Activated CD4-positive, alpha-beta T cell treated with anti-CD3 and anti-CD28 coated beads, Interleukin-2, amount 50 U/mL, for 48 hours (primary cell): ENCODE measurements around the gene ADAMTS12.

Source experiments
- DNase-seq, 2 experiments: peaks; one replicate each; pipeline ENCODE4 v3.0.0-alpha.2; 2020

Gene ADAMTS12

GRCh38 chr5:33696411-33696810 is 195.4 kb downstream of the ADAMTS12 start:
- DNase-seq = no peak

GRCh38 chr5:33692980-33693379 is 198.8 kb downstream of the ADAMTS12 start:
- DNase-seq = no peak

GRCh38 chr5:33691856-33692255 is 199.9 kb downstream of the ADAMTS12 start:
- DNase-seq = no peak

GRCh38 chr5:33690374-33691135 is 201.2 kb downstream of the ADAMTS12 start:
- no peak for DNase-seq

GRCh38 chr5:33688526-33688925 is 203.3 kb downstream of the ADAMTS12 start:
- no peak for DNase-seq

- no peak for DNase-seq
These were observed 203.7 kb downstream of the ADAMTS12 start for GRCh38 chr5:33688066-33688465.

GRCh38 chr5:33685873-33686755 is 205.7 kb downstream of the ADAMTS12 start:
- no peak for DNase-seq

GRCh38 chr5:33684496-33685159 is 207.2 kb downstream of the ADAMTS12 start:
- DNase-seq = no peak

- DNase-seq = no peak
These were observed 212.0 kb downstream of the ADAMTS12 start for GRCh38 chr5:33679791-33680190.

GRCh38 chr5:33675958-33676464 is 215.8 kb downstream of the ADAMTS12 start:
- DNase-seq = no peak

- DNase-seq = no peak
These were observed 220.0 kb downstream of the ADAMTS12 start for GRCh38 chr5:33671700-33672291.

GRCh38 chr5:33662722-33663427 is 228.9 kb downstream of the ADAMTS12 start:
- no peak for DNase-seq

- DNase-seq = no peak
These were observed 232.1 kb downstream of the ADAMTS12 start for GRCh38 chr5:33659526-33660169.

GRCh38 chr5:33657804-33658440 is 233.9 kb downstream of the ADAMTS12 start:
- no peak for DNase-seq

- DNase-seq = no peak
These were observed 234.6 kb downstream of the ADAMTS12 start for GRCh38 chr5:33657176-33657575.

GRCh38 chr5:33650911-33651310 is 240.9 kb downstream of the ADAMTS12 start:
- no peak for DNase-seq

- DNase-seq = no peak
These were observed 242.0 kb downstream of the ADAMTS12 start for GRCh38 chr5:33649549-33650482.

GRCh38 chr5:33641744-33642505 is 249.9 kb downstream of the ADAMTS12 start:
- no peak for DNase-seq

- no peak for DNase-seq
These were observed 252.3 kb downstream of the ADAMTS12 start for GRCh38 chr5:33639474-33639873.
